H1 (cell line): ENCODE measurements around the gene PGLYRP4. TPM values are rescaled to one million over a fixed set of nuclear protein-coding genes. Genes with fewer than 3 reads are reported as not detected.

Experiments used
- CTCF ChIA-PET: fragments of 300-600 bp; sonication (Branson Sonifier 250); formaldehyde crosslinking; loops from one replicate; lab custom pipeline; 2021; ENCODE audit not compliant: partially characterized antibody; lab: Charles Lee
- POLR2A ChIA-PET: fragments of 300-600 bp; sonication (Branson Sonifier 250); formaldehyde crosslinking; loops from one replicate; lab custom pipeline; 2021; ENCODE audit warnings: inconsistent platforms; ENCODE audit not compliant: partially characterized antibody; lab: Charles Lee
- DNase-seq, 2 experiments: peaks; one replicate each; pipeline versions ENCODE4 v3.0.0 to v3.0.0-alpha.2; 2010 to 2022; ENCODE audit warnings: low spot score in 2 of 2, low read depth in 1 of 2, mixed read lengths in 1 of 2
- FAIRE-seq: peaks from 2 replicates; lab custom pipeline; 2011; peaks lifted over from hg19 to GRCh38; lab: Jason Lieb, UNC
- H2AFZ ChIP-seq: 2 replicates; pipeline ENCODE4 v1.8.1; 2012; ENCODE audit warnings: low read length, inconsistent platforms
- H2AK5ac ChIP-seq: 2 replicates; pipeline ENCODE4 v1.6.1; 2013; ENCODE audit warnings: low read depth, low read length
- H2BK120ac ChIP-seq: replicated peaks from 2 replicates; pipeline ENCODE3; 2013; ENCODE audit warnings: low read depth, low read length, inconsistent platforms
- H2BK12ac ChIP-seq: 2 replicates; pipeline ENCODE4 v1.6.1; 2013; ENCODE audit warnings: low read depth, low read length
- H2BK15ac ChIP-seq: 2 replicates; pipeline ENCODE4 v1.6.1; 2013; ENCODE audit warnings: low read length
- H2BK20ac ChIP-seq: 2 replicates; pipeline ENCODE4 v1.6.1; 2013; ENCODE audit warnings: low read length
- H2BK5ac ChIP-seq: 2 replicates; pipeline ENCODE4 v1.6.1; 2013; ENCODE audit warnings: low read depth, low read length
- H3K14ac ChIP-seq: 2 replicates; pipeline ENCODE4 v1.6.1; 2013; ENCODE audit warnings: inconsistent platforms; ENCODE audit not compliant: insufficient read length
- H3K18ac ChIP-seq: 2 replicates; pipeline ENCODE4 v1.6.1; 2013; ENCODE audit warnings: low read length; ENCODE audit errors: extremely low read depth
- H3K23ac ChIP-seq: 2 replicates; pipeline ENCODE4 v1.6.1; 2013; ENCODE audit warnings: inconsistent platforms; ENCODE audit not compliant: insufficient read length
- H3K23me2 ChIP-seq: 2 replicates; pipeline ENCODE4 v1.6.1; 2013; ENCODE audit warnings: low read depth, low read length
- H3K27ac ChIP-seq: 2 replicates; pipeline ENCODE4 v1.6.1; 2011; ENCODE audit warnings: low read depth, low read length, inconsistent platforms
- H3K27me3 ChIP-seq, 4 experiments: replicated peaks in 1 of 4; 1 replicate in 1 of 4; 2 replicates in 3 of 4; pipeline versions ENCODE4 v1.6.1 to v1.8.1; 2011 to 2013; ENCODE audit warnings: low read length in 3 of 4, mild to moderate bottlenecking in 3 of 4, inconsistent platforms in 2 of 4, mixed read lengths in 2 of 4, moderate library complexity in 1 of 4; ENCODE audit not compliant: control insufficient read depth in 3 of 4, insufficient read depth in 3 of 4; ENCODE audit errors: extremely low read depth in 1 of 4
- H3K36me3 ChIP-seq, 4 experiments: 2 replicates each; pipeline versions ENCODE4 v1.6.1 to v1.8.1; 2011 to 2013; ENCODE audit warnings: mild to moderate bottlenecking in 4 of 4, low read length in 3 of 4, moderate library complexity in 2 of 4, control low read depth in 1 of 4, inconsistent platforms in 1 of 4; ENCODE audit not compliant: insufficient read depth in 4 of 4, control insufficient read depth in 2 of 4
- H3K4ac ChIP-seq: replicated peaks from 2 replicates; pipeline ENCODE3; 2013; ENCODE audit warnings: low read length, low read depth, mixed read lengths, inconsistent platforms; ENCODE audit not compliant: insufficient read length
- H3K4me1 ChIP-seq, 4 experiments: replicated peaks in 1 of 4; 1 replicate in 1 of 4; 2 replicates in 3 of 4; pipeline versions ENCODE4 v1.6.1 to v1.8.1; 2011 to 2013; ENCODE audit warnings: low read length in 3 of 4, inconsistent platforms in 2 of 4, mixed read lengths in 1 of 4; ENCODE audit not compliant: insufficient read depth in 4 of 4, control insufficient read depth in 3 of 4
- H3K4me2 ChIP-seq, 2 experiments: 2 replicates each; pipeline versions ENCODE4 v1.6.1 to v1.8.1; 2011 to 2013; ENCODE audit warnings: low read depth in 2 of 2, low read length in 2 of 2, control low read depth in 1 of 2, inconsistent platforms in 1 of 2, mild to moderate bottlenecking in 1 of 2; ENCODE audit not compliant: insufficient read depth in 1 of 2
- H3K4me3 ChIP-seq, 4 experiments: fragments of 200-600, 300-600 bp in 1 of 4; sonication (generic), shearing (Covaris generic), sonication (Bioruptor Twin) in 1 of 4; 2 replicates each; pipeline versions ENCODE4 v1.5.1 to v1.8.1; 2011 to 2016; ENCODE audit warnings: low read length in 4 of 4, low read depth in 3 of 4, control low read depth in 2 of 4, inconsistent platforms in 2 of 4, mild to moderate bottlenecking in 2 of 4, mixed read lengths in 1 of 4, moderate library complexity in 1 of 4; ENCODE audit not compliant: insufficient read depth in 2 of 4; ENCODE audit errors: extremely low read depth in 1 of 4
- H3K56ac ChIP-seq: replicated peaks from 2 replicates; pipeline ENCODE3; 2013; ENCODE audit warnings: low read depth, mild to moderate bottlenecking, mixed read lengths, low read length, inconsistent platforms; ENCODE audit not compliant: insufficient read length
- H3K79me1 ChIP-seq: 2 replicates; pipeline ENCODE4 v1.6.1; 2013; ENCODE audit warnings: low read depth, low read length, control low read depth
- H3K79me2 ChIP-seq, 2 experiments: 2 replicates each; pipeline versions ENCODE4 v1.6.1 to v1.8.1; 2012 to 2013; ENCODE audit warnings: low read length in 2 of 2, mild to moderate bottlenecking in 2 of 2, inconsistent platforms in 1 of 2; ENCODE audit not compliant: insufficient read depth in 2 of 2, control insufficient read depth in 1 of 2
- H3K9ac ChIP-seq, 4 experiments: replicated peaks in 1 of 4; 1 replicate in 1 of 4; 2 replicates in 3 of 4; pipeline versions ENCODE4 v1.6.1 to v1.8.1; 2011 to 2013; ENCODE audit warnings: low read depth in 3 of 4, low read length in 3 of 4, control low read depth in 2 of 4, mild to moderate bottlenecking in 2 of 4, moderate library complexity in 2 of 4, inconsistent platforms in 1 of 4; ENCODE audit errors: extremely low read depth in 1 of 4
- H3K9me3 ChIP-seq, 2 experiments: 2 replicates each; pipeline versions ENCODE4 v1.6.1 to v1.8.1; 2012 to 2013; ENCODE audit warnings: mild to moderate bottlenecking in 2 of 2, moderate library complexity in 2 of 2, control low read depth in 1 of 2, inconsistent platforms in 1 of 2, low read depth in 1 of 2, low read length in 1 of 2, mixed read lengths in 1 of 2; ENCODE audit not compliant: insufficient read depth in 2 of 2
- H4K20me1 ChIP-seq, 2 experiments: replicated peaks in 1 of 2; 2 replicates each; pipeline versions ENCODE3 to v1.8.1; 2011 to 2013; ENCODE audit warnings: inconsistent platforms in 2 of 2, low read length in 2 of 2, mild to moderate bottlenecking in 1 of 2; ENCODE audit not compliant: insufficient read depth in 2 of 2, control insufficient read depth in 1 of 2
- H4K5ac ChIP-seq: 2 replicates; pipeline ENCODE4 v1.6.1; 2013; ENCODE audit warnings: low read length, low read depth, mixed read lengths, inconsistent platforms; ENCODE audit not compliant: insufficient read length
- H4K8ac ChIP-seq: 2 replicates; pipeline ENCODE4 v1.8.0; 2013; ENCODE audit warnings: mild to moderate bottlenecking, moderate library complexity, low read length, inconsistent platforms; ENCODE audit not compliant: insufficient read depth; ENCODE audit errors: extremely low read depth
- H4K91ac ChIP-seq: replicated peaks from 2 replicates; pipeline ENCODE3; 2013; ENCODE audit warnings: low read length, mixed read lengths, inconsistent platforms; ENCODE audit not compliant: insufficient read length
- CTBP2 ChIP-seq: IDR thresholded peaks from 2 replicates; pipeline ENCODE4 v1.7.0; 2011; ENCODE audit warnings: borderline replicate concordance, mild to moderate bottlenecking, moderate library complexity, mixed read lengths, low read length; ENCODE audit not compliant: insufficient read depth, insufficient read length
- NANOG ChIP-seq: IDR thresholded peaks from 2 replicates; pipeline ENCODE4 v1.6.1; 2011; ENCODE audit warnings: low read length, low read depth, mild to moderate bottlenecking, inconsistent platforms; ENCODE audit not compliant: insufficient read depth, poor library complexity, severe bottlenecking
- SUZ12 ChIP-seq: fragments of 200-600 bp; sonication (generic); IDR thresholded peaks from 2 replicates; pipeline ENCODE4 v1.6.1; 2012; ENCODE audit warnings: mild to moderate bottlenecking, inconsistent platforms, low read length, moderate library complexity, mixed read lengths
- TAF1 ChIP-seq: IDR thresholded peaks from 2 replicates; pipeline ENCODE4 v1.6.1; 2011; ENCODE audit warnings: mild to moderate bottlenecking, low read depth, low read length
- WGBS, 2 experiments: shearing (Covaris generic) in 1 of 2; methylation state at CpG; one replicate each; pipeline versions ENCODE4 v1.1.6 to v1.1.7; 2013 to 2015; ENCODE audit warnings: low lambda C conversion rate in 2 of 2, mixed read lengths in 2 of 2, inconsistent platforms in 1 of 2, low coverage in 1 of 2, missing lambda C conversion rate in 1 of 2; ENCODE audit not compliant: insufficient replicate concordance in 2 of 2, insufficient coverage in 1 of 2, insufficient read length in 1 of 2; ENCODE audit errors: extremely low coverage in 1 of 2, missing lambda C conversion rate in 1 of 2; 5-methylcytosine and 5-hydroxymethylcytosine counted together
- polyA plus RNA-seq, 7 experiments: library from polyadenylated mRNA; depleted of rRNA in 3 of 7; stranded (reverse) in 5 of 7; unstranded in 2 of 7; fragments of >200 nt in 5 of 7; fragments of 200-250 nt in 2 of 7; gene quantifications; 1 replicate in 5 of 7; 2 replicates in 1 of 7; 4 replicates in 1 of 7; pipeline versions ENCODE4 v1.2.1 to v1.2.3, GENCODE V29; 2011 to 2013; ENCODE audit warnings: missing spikeins in 2 of 7, mixed read lengths in 2 of 7
- total RNA-seq: library from RNA; stranded (reverse); fragmentation: NEBNext Ultra II Directional; extraction: Animal tissue kit (Norgen Biotek cat#: 25700); gene quantifications from 2 replicates; pipeline ENCODE4 v1.2.1, GENCODE V29; 2021

Gene PGLYRP4
- total and polyA plus RNA-seq, 2 of the 8 experiments (the other 6 are each of a cell fraction or from before 2014, with no cell fraction given), result not detected

DNA sequence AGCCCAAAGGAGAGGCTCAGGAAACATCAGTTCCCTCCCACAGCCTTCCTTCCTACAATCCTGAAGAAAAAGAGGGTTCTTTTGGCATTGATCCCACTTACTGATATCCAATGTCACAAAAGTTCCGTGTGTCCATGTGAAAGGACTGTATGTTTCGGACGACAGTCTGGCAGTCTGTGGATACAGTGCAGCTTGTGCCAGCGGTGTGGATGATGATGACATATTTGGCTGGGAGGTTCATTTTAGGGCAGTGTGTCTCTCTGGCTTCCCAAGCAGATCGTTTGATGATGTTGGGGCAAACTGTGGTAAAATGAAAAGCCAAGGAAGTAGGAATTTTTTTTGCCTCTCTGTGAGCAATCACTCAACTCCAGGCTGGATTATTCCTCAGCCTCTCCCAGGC, 46.3 kb downstream of the PGLYRP4 start:
- Histone ChIP-seq H3K4me3 (no peak overlapping the region), H4K8ac (no peak overlapping the region), H2BK15ac (no peak overlapping the region), H4K5ac (no peak overlapping the region), H3K4ac (no peak overlapping the region), H3K18ac (no peak overlapping the region), H2BK12ac (no peak overlapping the region), H3K4me2 (no peak overlapping the region), H2BK120ac (no peak overlapping the region), H3K36me3 (no peaks in the 10 kb centered on the region), H3K79me1 (no peaks in the 10 kb centered on the region), H3K79me2 (no peaks in the 10 kb centered on the region), H2BK5ac (no peak overlapping the region), H3K9ac (no peak overlapping the region), H3K27me3 (no peaks in the 10 kb centered on the region; a peak in 1 of 7 replicates), H3K56ac (no peak overlapping the region), H2AK5ac (no peak overlapping the region), H3K27ac (no peak overlapping the region), H2AFZ (no peak overlapping the region), H3K23ac (no peak overlapping the region), H4K20me1 (no peaks in the 10 kb centered on the region), H3K9me3 (no peaks in the 10 kb centered on the region), H4K91ac (no peak overlapping the region), H3K4me1 (peaks cover 0 to 5% (median 0%) of the 10 kb centered on the region in 4 experiments; a peak in 3 of 7 replicates), H3K23me2 (no peaks in the 10 kb centered on the region), H3K14ac (no peak overlapping the region), H2BK20ac (no peak overlapping the region)
- CTCF ChIA-PET, result interaction anchor here (1.2 kb wide), 1 partner anchor 9 kb away, joined by 3 read pairs; no protein-coding TSS in a partner anchor
- TF ChIP-seq NANOG, result no peak
- no peak for TF ChIP-seq SUZ12
- no peak for TF ChIP-seq CTBP2
- no peak for TF ChIP-seq TAF1
- FAIRE-seq (no peak), DNase-seq (no peak)
- POLR2A ChIA-PET, result no interaction called here
- WGBS, 2 experiments, result 88% methylated on average over 5 of the region's 5 CpGs; no CpG with 5 or more reads in 1 of the 2 experiments
